NOMO-1 treated with dmso at 0.1 percent for 144 hours (cell line): ENCODE measurements around the gene CCL13.

ENCODE experiments used
- DNase-seq: peaks from one replicate; lab custom pipeline; 2025; ENCODE audit not compliant: unreplicated experiment; lab: John Stamatoyannopoulos, UW

CCL13 gene

DNA sequence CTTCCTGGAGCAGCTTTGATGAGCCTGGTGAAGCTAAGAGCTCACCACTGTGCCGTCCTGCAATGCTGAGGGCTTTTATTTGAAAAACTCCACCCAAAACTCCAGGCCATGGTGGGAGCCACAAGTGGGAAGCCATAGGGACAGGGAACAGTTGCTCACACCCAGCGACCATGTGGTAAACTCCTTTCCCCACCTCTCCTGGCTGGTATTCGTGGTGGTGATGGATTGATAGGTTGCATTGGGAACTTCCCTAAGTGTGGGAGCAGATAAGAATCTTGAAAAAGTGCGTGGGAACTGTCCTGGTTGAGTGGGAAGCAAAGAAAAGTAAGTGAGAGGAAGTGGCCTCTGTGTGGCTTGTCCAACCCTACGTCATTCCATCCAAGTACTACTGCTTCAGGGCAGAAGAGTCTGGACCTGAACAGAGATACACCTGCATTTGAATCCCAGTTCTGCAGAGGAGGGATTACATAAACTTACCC, 6.9 kb downstream of the CCL13 start, which contains the start of gene CCL1:
TSS of gene CCL1 (minus strand) at position 51 of the 479 bp plus-strand sequence. CDS start 72 bp downstream, outside the sequence.
- no peak for DNase-seq

DNA sequence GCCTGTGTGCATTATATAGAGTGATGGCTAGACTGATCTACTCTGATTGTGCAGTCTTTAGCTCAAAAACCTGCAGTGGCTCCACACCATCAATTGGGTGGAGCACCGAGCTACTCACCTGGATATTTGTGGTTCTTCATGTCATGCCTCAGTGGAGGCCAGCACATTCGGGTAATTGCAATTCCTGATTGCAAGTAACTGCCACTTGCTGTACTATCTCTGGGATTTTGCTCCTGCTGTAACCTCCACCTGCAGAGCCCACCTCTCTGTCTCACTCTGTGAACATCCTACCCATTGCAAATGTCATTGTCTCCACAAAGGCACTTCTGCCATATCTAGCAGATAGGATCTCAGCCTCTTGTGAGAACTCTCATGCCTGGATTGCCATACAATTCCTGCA, 8.5 kb downstream of the CCL13 start:
- DNase-seq = no peak

DNA sequence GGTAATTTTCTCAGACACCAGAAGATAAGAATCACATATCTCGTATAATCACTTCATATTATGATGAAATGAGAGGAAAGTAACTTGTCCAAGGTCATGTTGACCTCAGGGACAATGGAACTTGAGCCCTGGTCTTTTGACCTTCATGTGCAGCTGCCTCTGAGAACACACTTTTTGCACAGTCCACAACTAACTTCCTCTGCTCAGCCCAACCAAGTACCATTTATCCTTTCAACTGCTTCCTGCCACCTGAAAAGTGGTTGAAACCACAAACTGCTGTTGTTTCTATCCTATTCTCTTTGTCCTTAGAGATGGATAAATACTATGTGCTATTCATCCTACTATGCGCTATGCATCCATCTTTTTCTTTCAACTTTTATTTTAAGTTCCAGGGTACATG, 9.1 kb downstream of the CCL13 start:
- peak; percentile 64 for DNase-seq

DNA sequence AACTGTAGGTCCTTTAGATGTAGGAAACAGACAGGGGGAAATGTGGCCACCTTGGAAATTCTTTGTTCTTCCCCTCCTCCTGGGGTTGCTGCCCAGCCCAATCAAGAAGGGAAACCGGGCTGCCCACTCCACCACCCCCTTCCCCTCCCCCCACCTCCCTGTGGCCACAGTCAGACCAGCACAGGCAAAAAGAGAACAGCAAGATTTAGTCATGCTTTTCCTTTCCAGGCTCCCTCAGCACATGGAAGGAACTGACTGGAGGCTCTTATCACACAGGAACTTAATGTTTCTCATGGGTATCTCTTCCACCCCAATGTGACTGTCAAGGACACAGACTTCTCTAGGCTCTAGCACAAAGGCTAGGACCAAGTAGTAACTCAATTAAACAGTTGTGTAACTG, 9.7 kb downstream of the CCL13 start:
- DNase-seq = no peak

DNA sequence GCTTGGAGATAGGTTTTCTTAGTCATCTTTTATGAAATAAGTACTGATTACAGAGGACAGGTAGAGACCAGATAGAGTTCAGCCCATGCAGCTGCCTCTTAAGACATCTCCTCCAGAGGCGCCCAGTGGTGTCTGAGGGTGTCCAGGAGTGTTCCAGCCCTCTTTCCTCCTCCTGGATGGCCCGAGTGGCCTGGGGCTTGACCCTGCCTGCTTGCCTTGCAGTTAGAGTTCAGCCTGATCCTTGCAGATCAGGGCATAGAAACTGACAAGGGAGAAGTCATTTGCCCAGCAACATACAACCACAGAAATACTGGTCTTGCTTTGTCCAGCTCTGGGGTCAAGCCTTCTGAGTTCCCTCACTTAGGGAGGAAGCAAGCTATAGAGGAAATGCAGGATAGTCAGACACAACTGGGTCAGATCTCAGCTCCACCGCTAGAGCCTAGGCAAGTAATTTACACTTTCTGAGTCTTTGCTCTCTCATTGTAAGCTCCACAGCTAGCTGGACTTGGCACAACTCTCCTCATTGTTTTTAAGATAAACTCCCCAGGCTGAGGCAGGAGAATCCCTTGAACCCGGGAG, 10.3 kb downstream of the CCL13 start:
- DNase-seq = no peak

DNA sequence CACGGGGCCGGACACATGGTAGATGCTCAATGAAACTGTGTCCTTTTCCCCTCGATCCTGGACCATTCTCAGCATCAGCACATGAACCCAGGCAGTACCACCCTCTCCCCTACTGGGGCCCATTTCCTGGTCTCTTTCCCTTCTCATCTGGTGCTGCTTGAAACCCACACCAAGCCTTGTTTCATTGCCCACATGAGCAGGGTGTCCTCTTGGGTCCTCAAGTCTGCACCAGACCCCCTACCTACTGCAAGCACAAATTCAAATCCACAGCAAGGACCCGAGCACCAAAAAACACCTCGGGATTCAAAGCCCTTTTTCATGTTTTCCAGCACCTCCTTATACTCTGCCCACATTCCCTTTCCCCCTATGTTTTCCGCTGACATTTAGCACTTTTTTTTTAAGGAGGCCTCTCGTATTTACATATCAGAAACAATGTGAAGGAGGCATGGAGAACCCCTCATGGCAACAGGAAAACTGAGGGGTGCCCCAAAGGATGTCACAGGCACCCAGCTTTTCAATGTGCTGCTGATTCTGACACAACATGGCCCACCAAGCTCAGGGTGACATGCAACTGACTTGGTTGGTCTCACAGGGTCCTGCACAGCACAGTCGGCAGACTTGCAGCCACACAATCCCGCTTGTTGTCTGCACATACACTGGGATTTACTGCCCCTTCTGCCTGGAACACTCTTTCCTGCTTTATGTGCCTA, 11.4 kb downstream of the CCL13 start:
- no peak for DNase-seq

DNA sequence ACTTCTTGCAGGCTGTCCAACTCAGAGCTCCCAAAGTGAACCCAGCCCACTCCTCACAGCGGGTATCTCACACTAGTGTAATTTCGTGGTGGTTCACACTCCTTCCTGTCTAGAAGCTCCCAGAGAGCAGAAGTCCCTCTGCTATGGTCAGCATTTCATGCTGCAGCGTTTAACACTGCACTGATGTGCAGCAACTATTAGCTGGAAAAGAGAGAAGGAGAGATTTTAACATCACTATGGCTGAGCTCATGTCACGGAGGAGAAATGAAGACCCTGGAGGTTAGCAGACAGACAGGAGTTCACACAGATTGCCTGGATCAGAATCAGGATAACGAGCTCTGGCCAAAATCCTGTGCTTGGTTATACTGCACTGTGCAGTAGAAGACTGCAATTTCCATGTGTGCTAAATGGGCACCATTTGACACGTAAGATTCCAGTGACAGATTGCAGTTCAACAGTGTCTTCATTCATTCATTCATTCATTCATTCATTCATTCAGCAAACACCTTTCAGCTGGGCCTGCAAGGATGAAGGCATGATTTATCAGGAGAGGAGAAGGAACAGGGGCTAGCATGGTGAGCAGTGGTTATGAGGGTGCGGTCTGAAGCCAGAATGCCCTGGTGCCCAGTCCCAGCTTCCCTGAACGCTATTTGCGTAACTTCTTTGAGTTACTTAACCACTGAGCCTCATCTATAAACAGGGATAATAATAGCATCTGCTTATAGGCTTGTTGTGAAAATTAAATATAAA, 12.1 kb downstream of the CCL13 start:
- DNase-seq = peak; percentile 48

DNA sequence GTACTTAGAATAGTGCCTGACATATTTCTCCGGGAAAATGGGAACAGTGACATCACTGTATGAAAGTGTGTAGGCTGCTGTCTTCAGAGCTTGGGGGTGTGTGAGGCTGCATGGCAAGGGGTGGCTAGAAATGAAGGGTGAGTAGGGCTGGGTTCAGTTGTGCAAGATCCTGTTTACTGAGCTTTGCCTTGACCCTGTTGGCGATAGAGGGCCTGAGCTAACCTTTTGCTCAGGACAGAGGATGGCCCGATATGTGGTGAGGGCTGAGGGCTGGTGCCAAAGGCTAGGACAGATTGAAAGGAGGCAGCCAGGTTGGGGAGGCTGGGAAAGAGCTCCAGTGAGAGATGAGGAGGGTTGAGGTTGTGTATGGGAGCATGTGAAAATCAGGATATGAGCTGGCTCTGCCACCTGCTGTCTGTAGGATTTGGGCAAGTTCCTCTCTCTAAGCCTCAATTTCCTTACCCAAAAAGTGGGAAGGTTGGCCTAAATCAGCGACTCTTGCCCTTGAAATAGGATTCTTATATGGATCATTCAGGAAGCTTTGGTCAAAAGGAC, 12.7 kb downstream of the CCL13 start:
- DNase-seq = peak; percentile 48

DNA sequence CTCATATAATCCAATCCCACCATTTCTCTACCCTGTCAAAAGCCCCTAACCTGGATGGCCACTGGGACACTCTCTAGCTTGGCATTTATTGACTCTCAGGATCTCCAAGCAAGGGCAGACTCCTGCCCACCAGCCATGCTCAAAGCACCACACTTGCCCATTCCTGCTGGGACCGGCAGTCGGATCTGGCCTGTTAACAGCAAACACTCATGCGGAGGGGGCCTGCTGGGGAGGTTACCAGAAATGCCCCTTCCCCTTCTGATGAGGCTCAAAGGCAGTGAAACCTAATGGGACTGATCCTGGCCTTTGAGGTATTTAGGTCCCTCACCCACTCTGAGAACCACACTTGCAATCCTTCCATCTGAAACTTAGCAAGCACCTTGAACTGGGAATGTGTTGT, 13.3 kb downstream of the CCL13 start:
- DNase-seq = no peak

DNA sequence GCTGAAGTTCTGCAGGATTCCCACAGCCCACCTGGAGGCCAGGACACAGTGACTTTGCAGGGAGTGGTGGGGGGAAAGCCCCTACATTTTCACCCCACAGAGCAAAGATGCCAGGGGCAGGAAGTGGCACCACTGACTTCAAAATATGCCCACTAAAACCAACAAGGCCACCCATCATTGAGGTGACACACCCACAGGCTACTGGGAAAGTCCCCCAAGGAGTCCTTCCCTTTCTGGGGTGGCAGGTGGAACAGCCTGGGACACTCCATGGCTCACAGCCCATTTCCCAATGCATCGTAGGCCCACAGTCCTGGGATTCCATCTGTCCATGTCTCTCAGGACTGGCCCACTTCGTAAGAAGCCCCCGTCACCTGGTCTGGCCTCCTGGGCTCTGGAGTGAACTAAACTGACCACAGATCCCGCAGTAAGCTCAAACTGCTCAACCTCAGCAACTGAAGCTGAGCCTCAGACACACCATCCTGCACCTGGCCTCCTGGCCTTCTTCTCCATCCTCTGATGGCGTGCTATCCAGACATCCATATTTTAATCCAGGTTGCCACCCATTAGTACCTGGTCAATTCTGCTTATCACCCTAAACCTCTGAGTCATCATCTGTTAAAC, 14.2 kb downstream of the CCL13 start:
- no peak for DNase-seq

DNA sequence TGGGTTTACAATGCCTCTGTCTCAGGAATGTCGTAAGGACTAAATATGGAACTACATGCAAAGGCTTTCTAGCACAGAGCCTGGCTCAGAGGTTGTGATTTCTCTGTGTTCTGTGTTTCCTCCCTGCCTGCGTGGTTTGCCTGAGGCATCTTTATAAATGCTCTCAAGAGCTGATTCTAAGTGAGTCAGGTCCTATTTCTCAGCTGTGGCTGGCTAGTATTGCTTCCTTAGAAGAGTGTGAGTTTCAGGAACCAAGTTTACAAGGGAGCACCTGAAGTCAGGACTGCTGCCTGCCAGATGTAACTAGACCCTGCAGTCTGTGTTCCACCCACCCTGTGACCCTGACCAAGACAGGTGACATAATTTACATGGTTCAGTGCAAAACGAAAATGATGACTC, 14.7 kb downstream of the CCL13 start:
- DNase-seq = peak; percentile 35

DNA sequence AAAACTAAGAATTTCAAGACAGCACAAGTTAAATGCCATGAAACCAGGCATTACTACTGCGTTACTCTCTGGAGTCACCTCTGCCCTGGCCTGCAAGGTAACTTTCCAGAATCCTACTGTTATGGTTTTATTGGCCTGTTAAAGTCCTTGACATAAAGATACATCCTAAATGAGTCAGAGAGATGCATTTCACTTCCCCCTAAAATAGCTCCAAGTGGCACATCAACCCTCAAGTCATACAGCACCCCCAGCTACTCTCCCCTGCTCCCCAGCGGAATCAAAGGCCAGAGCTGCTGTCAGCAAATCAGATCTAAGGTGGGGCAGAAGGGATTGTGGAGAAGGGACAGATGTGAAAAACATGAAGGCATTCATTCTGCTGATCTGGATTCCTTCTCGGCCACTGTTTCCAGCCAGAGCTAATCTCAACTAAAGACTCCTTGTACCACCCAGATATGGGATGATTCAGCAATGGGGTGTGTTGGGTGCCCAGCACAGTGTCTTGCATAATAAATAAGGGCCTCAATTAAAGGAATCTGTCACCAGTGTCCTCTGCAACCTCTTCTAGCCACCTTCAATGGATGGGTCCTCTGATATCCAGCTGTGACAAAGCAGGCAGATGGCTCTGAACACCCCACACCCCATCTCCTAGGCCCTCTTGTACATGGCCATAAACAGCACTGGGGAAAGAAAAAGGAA, 15.3 kb downstream of the CCL13 start:
- DNase-seq = no peak

DNA sequence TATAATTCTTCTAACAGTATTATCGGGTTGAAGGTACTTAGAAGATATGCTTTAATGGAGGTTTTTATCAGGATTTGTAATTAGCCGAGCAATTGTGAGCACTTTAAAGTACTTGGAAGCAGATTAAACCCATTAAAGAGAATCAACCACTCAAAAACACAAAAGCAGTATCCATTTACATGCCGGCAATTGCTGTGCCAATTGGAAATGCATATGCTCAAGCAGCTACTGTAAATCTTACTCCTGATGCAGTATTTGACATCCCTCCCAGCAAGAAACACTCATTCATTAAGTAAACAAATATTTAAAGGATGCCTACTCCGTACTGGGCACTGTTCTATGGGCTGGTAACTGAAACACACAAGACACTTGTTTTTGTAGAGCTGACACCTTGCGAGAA, 18.2 kb downstream of the CCL13 start:
- no peak for DNase-seq

DNA sequence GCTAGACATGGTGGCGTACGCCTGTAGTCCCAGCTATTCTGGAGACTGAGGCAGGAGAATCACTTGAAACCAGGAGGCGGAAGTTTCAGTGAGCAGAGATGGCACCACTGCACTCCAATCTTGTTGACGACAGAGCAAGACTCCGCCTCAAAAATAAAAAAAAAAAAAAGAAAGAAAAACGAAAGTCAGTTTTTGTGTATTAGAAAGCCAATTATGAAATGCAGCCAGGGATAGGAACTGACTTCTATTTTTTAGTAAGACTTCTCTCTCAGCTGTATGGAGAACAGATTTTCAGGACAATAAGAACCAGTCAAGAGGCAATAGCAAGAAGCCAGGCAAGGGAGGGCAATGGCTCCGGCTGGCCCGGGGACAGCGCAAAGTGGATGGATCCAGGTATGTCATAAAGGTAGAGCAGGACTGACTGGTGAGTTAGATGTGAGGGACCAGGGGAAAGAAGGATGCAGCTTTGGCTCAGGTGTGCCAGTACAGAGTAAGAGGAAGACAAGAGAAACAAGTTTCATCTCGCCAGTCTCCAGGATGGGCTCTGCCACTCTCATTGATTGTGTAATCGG, 19.2 kb downstream of the CCL13 start:
- no peak for DNase-seq

DNA sequence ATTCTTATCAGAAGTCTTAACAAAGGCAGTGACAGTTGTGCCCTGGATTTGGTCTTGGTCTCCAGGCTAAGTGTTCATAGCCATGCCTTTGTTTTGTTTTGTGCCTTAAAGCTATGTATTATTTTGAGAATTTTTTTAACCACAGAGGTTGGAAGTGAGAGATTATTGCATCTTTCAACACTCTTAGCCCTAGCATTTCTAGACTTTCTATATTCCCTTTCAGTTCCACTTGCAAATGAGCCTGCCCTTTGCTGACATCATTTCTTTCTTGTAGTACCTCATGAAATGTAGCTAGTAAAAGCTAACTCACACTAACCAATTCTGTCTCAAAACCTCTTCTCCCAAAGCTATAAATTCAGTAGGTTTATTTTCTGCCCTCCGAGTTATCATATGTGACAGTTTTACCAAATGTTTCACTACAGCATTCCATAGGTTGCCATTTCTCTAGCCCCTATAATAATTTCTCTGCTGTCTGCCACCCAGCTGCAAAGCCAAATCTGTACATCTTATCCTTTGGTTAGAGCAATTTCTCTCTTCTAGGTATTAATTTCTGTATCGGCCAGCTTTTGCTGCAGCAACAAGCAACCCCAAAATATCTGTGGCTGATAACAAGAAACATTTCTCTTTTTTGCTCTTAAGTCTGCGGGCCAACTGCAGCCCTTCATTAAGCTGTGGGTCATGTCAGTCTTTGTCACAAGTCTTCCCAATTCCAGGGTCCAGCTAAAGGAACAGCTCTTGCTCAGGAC, 21.0 kb downstream of the CCL13 start:
- no peak for DNase-seq

DNA sequence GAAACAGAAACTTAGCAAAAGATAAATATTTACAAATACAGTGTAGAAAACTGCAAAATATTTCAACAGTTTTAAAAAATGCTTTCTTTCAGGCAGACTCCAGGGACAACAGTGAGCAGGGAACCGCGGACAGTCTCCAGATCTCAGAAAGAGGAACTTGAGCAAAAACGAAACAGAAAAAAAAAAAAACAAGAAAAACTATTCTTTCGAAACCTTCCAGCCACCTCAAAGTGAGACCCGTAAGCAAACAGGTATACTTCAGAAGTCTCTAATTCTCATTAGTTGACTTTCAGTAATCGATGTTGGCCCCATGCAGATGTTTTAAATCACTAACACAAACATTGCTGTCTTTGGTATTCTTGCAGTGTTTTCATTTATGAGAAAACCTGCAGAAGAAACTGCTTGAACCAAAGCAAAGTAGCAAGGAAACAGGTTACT, 22.4 kb downstream of the CCL13 start:
- DNase-seq = peak; percentile 79

DNA sequence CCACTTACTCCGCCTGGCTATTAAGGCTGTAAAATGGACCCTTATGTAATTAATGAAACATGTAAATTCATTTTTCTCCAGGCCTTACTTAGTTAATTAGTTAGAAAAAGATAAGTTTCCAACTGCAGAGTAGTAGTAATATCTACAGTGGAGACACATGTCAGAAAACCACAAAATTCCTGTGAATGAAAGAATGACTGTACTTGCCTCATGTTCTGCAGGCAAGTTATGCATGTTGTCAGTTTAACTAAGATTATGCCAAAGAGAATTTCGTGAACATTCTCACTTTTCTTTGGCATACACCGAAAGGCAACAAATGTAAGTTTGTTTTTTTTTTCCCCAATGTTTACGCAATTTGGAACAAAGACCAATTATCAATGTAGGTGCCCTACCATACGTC, 23.6 kb downstream of the CCL13 start:
- no peak for DNase-seq

DNA sequence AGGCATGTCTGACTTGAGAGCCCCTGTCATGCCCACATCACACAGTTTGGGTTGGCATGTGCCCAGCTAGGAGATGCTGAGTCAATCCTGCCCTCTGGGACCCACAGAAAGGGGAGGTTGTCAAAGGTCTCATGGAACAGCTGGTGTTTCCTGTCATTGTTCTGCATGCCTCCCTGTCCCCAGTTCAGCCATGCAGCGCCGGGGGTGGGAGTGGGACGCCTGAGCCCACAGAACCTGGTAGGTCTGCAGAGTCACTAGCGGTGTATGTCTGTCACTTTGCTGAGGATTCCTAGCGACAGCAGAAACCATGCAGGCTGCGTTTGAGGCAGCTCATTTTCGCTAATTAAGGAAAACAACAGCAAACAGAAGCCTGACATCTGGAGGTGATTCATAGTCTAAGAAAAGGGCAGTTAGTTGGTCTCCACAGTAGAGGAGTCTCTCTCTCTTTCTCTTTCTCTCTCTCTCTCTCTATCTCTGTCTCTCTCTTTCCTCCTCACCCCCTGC, 26.4 kb downstream of the CCL13 start:
- DNase-seq = no peak

DNA sequence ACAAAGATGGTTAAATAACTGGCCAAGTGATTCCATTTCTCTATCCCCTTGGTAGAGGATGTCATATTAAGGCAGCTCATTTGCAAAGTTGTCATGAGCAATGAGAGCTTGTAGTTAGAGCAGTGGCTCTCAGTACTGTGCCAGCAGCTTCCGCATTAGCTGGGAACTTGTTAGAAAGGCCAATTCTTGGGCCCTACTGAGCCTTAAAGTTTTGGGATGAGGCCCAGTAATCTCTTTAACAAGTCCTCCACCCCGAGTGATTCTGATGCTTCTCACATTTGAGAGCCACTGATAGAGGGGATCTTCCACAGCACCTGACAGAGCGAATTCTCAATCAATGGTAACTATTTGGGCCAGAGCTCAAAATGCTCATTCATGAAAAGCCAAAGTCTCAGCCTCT, 26.9 kb downstream of the CCL13 start:
- no peak for DNase-seq
